Measurements from ENCODE around the gene TMEM203.
"Not testable (repeated sequence)": the region's sequence is repeated elsewhere in the genome, so short reads cannot be mapped to it uniquely, and the experiment has no call there.

Gene TMEM203, protein sequence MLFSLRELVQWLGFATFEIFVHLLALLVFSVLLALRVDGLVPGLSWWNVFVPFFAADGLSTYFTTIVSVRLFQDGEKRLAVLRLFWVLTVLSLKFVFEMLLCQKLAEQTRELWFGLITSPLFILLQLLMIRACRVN

DNA sequence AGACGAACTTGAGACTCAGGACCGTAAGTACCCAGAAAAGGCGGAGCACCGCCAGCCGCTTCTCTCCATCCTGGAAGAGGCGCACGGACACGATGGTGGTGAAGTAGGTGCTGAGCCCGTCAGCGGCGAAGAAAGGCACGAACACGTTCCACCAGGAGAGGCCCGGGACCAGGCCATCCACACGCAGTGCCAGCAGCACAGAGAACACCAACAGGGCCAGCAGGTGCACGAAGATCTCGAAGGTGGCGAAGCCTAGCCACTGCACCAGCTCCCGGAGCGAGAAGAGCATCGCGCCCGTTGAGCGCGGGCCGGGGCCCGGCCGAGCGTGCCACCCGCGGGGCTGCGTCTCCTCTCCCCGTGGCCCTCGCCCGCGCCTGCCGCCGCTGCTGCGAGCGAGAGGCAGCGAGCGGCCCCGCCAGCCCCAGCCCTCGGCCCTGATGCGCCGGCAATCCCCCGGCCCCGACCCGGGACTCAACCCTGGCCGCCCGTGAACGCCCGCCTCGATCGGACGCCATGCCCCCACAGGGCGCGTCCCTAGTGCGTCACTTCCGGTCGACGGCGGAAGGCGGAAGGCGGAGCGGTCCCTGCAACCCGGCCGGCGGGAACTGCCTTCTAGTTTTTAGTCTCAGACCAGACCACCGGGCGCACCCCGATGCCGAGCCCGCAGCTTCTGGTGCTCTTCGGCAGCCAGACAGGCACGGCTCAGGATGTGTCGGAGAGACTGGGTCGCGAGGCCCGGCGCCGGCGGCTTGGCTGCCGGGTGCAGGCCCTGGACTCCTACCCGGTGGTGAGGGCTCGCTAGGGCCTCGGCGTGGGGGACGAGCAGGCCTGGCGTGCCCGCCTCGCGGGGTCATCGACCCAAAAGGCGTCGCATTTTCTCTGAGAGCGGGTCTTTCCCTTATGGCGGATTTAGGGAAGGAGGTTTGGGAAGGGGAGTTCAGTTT is at the start of gene TMEM203, which contains the start of gene NDOR1:
TMEM203 (minus strand) TSS at position 523 of the 944 bp plus-strand sequence; CDS start at position 289, 234 bp downstream.
NDOR1 (plus strand) TSS at position 575 of the 944 bp plus-strand sequence; CDS start at position 653, 78 bp downstream.
- DNase-seq, result peak; percentile 97

DNA sequence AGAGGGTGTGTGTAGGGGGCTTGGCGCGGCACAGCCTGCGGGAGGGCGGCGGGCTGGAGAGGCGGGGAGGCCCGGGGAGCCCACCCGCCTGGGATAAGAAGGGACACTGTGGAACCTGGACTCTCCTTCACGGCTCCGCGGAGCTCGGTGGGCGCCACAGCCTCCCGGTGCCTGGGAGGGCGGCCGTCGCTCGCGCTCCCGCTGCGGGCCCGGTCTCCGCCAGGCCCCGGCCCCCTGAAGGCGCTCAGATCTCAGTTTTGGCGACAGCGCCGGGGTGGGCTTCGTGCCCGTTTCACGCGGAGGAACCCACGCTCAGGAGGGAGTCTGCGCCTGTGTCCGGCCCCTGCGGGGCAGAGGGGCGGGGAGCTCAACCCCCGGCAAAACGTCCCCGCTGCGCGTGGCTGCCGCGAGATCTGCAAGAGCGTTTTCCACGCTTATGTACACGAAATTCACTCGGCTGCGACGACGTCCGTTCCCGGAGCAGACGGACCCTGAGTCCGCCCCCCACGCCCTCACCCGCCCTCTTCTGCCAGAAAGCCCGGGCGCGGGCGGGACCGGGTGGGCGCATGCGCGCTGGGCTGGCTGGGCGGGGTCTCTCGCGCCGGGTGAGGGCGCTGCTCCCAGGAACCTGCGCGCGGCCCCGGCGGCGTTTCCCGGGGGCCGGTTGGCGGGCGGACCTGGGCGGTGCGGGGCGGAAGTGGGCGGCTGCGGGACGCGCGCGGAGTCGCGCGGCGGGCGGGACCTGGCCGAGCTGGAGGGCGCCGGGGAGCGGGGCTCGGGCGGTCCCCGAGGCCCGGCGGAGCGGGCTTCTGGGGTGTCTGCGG is 49.4 kb upstream of the TMEM203 start, which contains the start of gene NELFB:
NELFB (plus strand) TSS at position 704 of the 824 bp plus-strand sequence.
- peak; percentile 97 for DNase-seq

DNA sequence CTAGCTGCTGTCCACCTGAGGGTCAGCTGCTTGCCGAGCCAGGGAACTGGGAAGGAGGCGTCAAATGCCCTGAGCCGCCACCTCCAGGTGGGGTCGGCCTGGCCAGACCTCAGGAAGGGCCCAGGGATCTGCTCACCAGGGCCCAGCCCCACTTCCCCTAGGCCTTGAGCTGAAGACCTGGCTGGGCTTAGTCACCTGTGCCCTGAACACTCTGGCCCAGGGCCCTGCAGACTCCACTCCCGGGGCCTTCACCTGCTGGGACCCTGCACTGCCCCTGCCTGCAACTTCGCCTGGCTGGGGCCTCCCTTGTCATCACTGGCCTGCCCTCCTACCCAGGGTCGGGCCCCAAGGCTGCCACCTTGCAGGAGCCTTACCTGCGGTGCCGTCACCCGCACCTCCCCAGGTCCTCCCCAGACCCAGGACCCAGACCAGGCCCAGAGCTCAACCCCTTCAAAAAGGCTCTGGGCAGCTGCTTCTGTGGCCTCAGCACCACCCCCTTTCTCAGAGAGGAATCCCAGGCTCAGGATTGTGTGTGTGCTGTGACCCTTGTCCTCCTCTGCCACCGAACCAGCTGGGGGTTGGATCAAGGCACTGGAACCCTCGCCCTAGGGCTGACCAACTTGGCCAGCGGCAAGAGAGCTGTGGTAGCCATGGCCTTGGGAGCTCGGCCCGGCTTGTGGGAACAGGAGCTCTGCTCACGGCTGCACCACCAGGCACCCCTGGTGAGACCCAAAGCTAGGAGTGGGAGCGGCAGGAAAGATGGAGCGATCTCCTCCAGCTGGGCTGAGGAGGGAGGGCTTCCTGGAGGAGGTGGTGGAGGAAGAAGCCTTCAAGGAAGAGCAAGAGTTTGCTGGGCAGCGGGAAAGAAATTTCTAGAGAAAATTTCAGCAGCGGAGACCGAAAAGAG is 48.5 kb upstream of the TMEM203 start:
- no peak for DNase-seq

DNA sequence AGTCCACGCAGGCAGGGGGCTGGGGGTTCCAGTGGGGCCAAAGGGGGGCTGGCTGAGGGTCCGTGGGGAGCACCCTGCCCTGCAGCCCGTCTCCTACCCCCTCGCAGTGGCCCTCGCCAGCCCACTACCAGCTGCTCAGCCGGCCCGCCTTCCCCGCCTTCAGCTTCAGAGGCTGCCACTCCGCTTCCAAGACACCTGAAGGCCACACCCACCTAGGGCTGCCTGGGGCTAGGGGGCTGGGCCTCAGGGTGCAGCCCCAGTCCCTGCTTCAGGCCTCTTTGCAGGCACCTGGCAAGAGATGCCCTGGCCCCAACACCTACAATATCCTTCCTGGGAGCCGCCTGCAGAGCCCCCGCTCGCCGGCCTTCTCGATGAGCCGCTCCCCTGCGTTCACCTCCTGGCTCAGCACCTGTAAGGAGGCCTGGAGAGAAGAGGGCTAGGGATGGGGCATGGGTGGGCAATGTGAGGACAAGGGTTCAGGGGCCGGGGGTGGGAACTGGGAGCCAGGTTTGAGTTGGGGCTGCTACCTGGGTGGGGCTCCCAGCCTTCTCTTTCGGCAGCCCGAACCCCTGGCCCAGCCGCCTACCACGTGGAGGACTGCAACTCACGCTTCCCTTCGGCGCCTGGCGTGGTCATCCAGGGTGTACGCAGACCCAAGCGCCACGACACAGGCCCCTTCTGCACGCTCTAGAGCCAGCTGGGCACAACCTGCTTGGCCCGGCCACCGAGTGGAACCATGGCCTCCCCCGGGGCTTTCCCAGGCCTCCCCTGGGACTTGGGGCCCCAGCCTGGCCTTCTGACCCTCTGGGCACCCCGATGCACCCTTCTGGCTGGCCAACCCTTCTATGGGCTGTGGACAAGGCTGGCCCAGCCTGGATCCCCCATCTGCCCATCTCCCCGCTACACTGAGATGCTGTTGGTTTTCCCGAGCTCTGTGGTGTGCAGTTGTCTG is 47.4 kb upstream of the TMEM203 start:
- DNase-seq, result no peak

DNA sequence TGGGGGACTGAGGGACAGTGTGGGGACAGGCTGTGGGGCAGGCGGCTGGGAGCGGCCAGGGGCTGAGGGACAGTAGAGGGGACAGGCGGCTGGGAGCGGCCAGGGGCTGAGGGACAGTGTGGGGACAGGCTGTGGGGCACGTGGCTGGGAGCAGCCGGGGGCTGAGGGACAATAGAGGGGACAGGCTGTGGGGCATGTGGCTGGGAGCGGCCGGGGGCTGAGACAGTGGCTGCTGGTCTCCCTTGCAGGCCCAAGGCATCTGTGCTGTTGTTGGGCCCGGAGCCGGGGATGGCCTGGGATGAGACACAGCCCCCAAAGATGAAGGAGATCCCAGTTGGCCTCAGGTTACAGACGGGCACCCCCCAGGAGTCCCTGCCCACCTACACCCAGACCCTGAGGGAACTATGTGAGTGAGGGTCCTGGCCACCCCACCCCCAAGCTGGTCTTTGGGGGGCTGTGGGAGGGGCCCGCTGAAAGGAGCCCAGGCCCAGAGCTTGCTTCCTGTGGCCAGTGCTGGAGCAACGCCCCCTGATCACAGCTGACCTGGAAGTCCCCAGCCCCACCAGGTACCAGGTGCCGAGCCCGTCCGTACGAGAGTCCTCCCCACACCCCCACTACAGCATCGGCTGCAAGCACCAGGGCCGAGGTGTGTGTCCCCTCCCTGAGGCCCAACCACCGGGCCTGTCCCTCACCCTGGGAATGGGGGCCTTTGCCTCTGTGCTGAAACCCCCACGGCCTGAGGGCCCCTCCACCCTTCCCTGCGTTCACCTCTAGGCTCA is 46.2 kb upstream of the TMEM203 start:
- no peak for DNase-seq

DNA sequence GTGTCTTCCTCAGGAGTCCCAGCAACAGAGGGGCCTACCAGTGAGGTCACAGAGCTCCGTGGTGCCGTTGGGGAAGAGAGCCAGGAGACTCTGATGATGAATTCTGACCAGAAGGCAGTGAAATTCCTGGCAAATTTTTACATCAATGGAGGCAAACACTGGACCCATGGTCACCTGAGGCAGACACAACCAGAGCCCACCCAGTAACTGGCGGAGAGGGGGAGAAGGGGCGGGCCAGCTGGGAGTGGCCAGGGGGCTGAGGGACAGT is 45.7 kb upstream of the TMEM203 start, which contains the start of gene STPG3:
STPG3 (plus strand) TSS at position 93 of the 268 bp plus-strand sequence; CDS start at position 94, 1 bp downstream.
- no peak for DNase-seq

DNA sequence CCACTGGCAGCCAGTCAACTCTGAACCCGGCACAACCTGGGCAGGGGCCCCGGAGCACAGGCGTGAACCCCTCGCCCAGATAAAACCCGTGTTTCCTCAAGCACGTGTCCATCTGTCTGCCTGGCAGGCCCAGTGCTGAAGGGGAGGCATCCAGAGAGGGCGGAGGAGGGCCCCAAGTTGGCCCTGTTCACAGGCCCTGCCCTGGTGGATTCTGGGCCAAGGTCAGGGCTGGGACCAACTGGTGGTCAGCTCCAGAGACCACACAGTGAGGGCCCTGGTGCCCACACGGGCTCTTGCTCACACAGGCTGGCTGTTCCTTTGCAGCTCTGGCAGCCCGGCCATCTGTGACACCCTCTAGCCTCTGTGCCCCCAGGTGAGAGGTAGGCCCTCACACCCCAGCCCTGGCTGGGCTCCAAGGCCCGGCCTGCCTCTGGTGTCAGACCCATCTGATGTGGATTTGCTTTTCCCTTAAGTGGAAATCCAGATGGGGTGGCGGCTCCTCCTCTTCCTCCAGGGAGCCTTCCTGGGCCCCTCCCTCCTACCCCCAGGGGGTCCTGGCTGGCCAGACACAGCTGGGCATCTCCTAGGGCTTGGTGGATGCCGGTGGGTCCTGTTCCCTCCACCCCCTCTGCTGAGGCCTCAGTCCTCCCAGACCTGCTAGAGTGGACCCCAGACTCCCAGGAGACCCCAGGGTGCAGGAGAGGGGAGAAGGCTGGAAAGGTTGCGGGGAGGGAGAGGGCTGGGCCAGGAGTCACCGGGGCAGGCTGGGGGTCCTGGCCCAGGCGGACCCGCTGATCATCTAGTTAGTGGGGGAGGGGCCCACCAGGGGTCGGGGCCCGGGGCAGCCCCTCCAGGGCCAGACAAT is 45.1 kb upstream of the TMEM203 start:
- no peak for DNase-seq

DNA sequence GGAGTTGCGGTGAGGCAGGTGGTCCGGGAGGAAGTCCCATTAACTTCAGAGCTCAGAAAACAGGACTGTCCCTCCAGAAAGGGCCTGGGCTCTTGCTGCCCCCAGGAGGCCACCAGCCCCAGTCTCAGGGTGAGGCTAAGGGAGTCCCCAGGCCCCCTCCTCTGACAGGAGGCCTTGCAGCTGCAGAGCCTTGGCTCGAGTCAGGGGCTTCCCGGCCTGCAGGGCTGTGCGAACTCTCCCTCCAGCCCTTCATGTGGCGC is 42.4 kb upstream of the TMEM203 start:
- DNase-seq, result no peak

DNA sequence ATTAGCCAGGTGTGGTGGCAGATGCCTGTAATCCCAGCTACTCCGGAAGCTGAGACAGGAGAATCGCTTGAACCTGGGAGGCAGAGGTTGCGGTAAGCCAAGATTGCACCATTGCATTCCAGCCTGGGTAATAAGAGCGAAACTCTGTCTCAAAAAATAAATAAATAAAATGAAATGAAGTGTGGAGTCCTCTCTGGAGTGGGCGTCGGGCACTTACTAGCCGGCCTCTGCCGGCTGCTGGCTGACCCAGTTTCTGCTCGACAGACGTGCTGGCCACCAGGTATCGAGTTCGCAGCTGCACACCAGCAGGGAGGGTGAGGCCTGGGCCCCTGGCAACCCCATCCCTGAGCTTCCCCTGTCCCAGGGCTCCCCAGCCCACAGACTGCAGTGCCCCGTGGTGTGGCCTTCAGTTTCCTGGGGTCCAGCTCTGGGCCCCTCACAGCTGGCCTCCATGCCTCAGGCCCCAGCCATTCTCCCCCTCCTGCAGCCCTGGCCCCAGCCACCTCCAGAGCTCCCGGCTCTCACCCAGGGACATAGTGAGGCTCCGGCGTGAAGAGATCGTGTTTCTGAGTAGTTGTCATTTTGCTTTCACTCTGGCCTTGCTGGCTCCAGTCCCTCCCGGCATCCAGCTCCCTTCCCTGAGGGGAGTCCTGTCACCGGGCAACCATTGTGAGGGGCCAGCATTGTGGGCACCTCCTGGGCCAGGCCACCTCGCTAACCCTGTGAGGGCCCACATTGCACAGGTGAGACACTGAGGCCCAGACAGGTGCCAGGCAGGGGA is 41.9 kb upstream of the TMEM203 start:
- DNase-seq, result no peak

DNA sequence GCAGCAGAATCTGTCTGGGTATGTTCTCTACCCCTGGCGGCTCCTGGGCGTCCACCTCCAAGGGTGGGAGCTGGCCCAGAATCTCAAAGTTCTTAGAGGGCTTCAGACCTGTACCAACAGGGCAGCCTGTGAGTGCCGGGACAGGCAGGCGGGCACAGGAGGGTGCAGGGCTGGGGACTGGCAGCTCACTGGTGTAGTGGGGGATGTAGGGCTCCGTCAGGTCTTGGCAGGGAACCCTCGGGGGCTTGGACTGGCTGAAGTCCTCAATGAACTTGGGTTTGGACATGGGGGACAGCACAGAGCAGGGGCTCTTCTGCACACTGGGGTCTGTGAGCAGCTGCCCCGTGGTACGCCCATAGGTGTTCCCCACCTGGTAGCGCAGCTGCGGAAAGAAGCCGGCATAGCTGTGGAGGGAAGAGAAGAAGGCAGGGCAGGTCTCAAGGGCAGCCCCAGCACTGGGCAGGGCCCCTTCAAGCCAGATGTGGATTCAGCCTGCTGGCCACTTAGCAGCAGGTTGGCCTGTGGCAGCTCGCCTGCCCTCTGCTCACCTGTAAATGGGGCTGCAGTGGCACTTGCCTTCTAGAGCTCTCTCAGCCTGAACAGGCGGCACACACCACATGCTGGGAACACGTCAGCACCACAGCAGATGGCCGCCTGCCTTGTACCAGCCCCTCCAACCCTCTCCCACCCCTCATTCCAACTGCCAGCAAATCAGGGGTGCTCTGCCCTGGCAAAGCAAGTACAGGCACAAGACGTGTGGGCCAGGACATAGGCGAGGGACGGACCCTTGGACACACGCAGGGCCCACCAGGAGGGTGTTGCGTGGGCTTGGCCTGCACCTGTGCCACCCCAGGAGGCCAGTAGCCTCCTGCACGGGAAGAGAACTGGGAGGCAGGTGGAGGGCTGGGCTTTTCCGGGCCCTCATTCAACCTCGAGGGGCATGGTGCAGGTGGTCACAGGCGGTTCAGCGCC is 40.3 kb upstream of the TMEM203 start:
- DNase-seq, result no peak

DNA sequence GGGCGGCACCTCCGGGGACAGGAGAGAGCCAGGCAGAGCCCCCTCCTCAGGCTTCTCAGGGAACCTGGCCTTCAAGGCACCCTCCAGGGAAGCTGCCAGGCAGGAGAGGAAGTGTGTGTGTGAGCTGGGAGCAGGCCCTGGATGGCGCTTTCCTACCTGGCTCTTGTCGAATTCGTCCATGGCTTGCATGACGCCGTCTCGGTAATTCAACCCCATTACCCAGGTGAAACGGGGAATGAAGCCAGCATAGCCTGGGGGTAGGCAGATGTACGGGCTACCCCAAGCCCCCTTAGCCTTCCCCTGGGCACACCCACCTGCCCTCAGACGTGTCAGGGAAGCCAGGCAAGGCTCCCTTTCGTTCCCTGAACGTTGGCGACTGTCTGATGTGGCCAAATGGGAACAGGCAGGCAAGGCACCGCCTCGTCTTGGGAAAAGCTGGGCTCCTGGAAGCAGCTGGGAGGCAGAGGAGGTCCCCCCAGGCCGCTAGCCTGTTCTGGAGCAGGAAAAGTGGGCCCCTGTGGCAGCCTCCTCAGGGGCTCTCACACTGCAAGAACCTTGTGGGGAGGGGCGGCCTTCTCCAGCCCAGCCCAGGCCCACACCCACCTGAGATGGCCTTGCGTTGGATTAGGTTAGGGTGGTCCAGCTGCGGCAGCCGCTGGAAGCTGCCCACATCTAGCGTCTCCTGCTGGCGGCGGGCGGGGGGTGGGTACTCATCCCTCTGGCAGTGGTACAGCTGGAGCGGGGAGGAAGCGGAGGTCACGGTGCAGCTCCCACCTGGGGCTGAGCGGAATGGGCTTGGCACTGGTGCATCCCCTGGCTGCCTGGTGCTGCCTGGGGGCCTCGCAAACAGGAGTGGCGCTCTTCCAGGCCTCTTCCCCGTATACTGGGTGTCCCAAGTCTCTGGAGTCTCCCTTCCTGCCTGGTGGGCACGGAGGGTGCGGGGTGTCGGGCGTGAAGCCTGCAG is 39.3 kb upstream of the TMEM203 start:
- no peak for DNase-seq

DNA sequence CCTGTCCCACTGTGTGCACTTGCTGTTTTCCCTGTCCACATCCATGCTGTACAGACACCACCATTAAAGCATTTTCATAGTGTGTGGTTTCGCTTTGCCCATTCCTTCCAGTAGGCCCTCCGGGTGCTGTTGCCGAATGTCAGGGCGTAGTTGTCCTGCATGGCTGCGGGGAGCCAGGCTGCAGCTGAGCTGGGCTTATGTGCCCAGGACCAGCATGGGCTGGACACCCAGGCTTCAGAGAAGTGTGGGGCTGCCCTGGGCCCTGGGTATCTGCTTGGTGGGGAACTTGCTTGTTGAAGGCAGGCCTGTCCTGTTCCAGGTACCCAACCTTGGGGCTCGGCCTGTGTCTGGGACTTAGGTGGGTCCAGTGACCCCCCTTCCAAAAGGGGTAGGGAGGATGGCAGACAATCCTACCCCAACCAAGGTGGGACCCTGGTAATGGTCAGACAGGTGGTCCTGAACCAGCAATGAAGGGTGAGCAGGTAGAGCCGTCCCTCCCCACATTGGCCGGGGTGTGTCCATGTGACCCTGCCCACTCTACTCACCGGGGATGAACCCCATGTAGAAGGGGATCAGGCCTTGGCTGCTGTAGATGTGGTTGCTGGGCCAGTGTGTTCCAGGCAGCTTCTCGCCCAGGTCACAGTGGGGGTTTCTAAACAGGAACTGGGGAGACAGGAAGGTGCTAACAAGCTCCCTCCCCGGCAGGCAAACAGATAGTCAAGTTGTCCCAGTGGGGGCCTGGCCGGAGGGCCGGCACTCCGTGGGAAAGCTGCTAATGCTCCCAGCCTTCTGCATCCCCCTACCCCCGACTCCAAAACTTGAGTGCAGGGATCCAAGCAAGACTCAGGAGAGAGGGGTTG is 38.4 kb upstream of the TMEM203 start:
- peak; percentile 42 for DNase-seq

DNA sequence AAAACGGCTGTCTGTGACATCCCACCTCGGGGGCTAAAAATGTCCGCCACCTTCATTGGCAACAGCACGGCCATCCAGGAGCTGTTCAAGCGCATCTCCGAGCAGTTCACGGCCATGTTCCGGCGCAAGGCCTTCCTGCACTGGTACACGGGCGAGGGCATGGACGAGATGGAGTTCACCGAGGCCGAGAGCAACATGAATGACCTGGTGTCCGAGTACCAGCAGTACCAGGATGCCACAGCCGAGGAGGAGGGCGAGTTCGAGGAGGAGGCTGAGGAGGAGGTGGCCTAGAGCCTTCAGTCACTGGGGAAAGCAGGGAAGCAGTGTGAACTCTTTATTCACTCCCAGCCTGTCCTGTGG is 37.8 kb upstream of the TMEM203 start:
- DNase-seq, result not testable (repeated sequence)

DNA sequence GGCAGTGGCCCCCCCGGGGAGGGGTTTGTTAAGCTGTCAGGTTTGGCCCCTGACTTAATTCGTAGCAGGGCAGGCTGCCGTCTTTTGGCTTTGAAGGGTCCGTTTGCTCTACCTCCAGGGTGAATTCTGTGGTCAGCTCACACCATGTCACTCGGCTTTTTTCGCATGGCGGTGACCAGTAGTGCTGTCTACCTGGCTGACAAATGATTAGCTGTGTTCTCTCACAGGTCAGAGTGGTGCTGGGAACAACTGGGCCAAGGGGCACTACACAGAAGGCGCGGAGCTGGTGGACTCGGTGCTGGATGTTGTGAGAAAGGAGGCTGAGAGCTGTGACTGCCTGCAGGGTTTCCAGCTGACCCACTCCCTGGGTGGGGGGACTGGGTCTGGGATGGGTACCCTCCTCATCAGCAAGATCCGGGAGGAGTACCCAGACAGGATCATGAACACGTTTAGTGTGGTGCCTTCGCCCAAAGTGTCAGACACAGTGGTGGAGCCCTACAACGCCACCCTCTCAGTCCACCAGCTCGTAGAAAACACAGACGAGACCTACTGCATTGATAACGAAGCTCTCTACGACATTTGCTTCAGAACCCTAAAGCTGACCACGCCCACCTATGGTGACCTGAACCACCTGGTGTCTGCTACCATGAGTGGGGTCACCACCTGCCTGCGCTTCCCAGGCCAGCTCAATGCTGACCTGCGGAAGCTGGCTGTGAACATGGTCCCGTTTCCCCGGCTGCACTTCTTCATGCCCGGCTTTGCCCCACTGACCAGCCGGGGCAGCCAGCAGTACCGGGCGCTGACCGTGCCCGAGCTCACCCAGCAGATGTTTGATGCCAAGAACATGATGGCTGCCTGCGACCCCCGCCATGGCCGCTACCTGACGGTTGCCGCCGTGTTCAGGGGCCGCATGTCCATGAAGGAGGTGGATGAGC is 37.1 kb upstream of the TMEM203 start:
- peak; percentile 18 for DNase-seq

Measured in activated CD4-positive, alpha-beta T cell treated with anti-CD3 and anti-CD28 coated beads, Interleukin-2, Interleukin-6, amounts not matched to agents 100 ng/mL and 50 ng/mL, durations not matched to agents 16 hours and 8 hours (primary cell).